Measurements from ENCODE around the gene MAP6. TPM values are rescaled to one million over a fixed set of nuclear protein-coding genes. Genes with fewer than 3 reads are reported as not detected.
"Not testable (repeated sequence)": the region's sequence is repeated elsewhere in the genome, so short reads cannot be mapped to it uniquely, and the experiment has no call there.

MAP6 gene
- total RNA-seq, 4 donors from 2014 or later: 0.35 to 5.0 (median 0.75) TPM

- Histone ChIP-seq H3K27ac (no peak overlapping the region), H3K36me3 (no peaks in the 10 kb centered on the region), H3K4me3 (no peak overlapping the region), H3K9me3 (no peaks in the 10 kb centered on the region), H3K27me3 (no peaks in the 10 kb centered on the region), H3K4me1 (no peaks in the 10 kb centered on the region)
- no peak for DNase-seq
- TF ChIP-seq POLR2A (IDR thresholded peaks at IDR 0.05) (no peak), CTCF (IDR thresholded peaks at IDR 0.05) (no peak)
Measured at GRCh38 chr11:75691804-75692203, 23.0 kb upstream of the MAP6 start.

GRCh38 chr11:75689863-75690609 lies 21.2 kb upstream of the MAP6 start:
- no peaks in the 10 kb centered on the region for H3K4me1 ChIP-seq
- TF ChIP-seq CTCF (IDR thresholded peaks at IDR 0.05) (no peak), POLR2A (IDR thresholded peaks at IDR 0.05) (no peak)
- H3K36me3 ChIP-seq: no peaks in the 10 kb centered on the region
- H3K9me3 ChIP-seq: no peaks in the 10 kb centered on the region
- H3K27ac ChIP-seq: no peak overlapping the region
- DNase-seq: no peak
- no peaks in the 10 kb centered on the region for H3K27me3 ChIP-seq
- H3K4me3 ChIP-seq: no peak overlapping the region

- DNase-seq, H3K36me3 ChIP-seq, H3K27me3 ChIP-seq, H3K4me1 ChIP-seq, H3K27ac ChIP-seq, H3K9me3 ChIP-seq, H3K4me3 ChIP-seq: not testable (repeated sequence)
Measured at GRCh38 chr11:75683856-75684255, 15.0 kb upstream of the MAP6 start.

GRCh38 chr11:75679566-75679965 lies 10.7 kb upstream of the MAP6 start:
- no peak overlapping the region for H3K27ac ChIP-seq
- H3K9me3 ChIP-seq: no peaks in the 10 kb centered on the region
- TF ChIP-seq POLR2A (IDR thresholded peaks at IDR 0.05) (no peak), CTCF (IDR thresholded peaks at IDR 0.05) (no peak)

GRCh38 chr11:75678620-75679259 lies 9.9 kb upstream of the MAP6 start:
- DNase-seq: no peak
- H3K9me3 ChIP-seq: no peaks in the 10 kb centered on the region
- TF ChIP-seq POLR2A (IDR thresholded peaks at IDR 0.05): no peak
- TF ChIP-seq CTCF (IDR thresholded peaks at IDR 0.05): no peak
- H3K36me3 ChIP-seq: no peaks in the 10 kb centered on the region
- no peak overlapping the region for H3K4me3 ChIP-seq
- H3K27ac ChIP-seq: no peak overlapping the region
- no peaks in the 10 kb centered on the region for H3K27me3 ChIP-seq
- H3K4me1 ChIP-seq: no peaks in the 10 kb centered on the region

More at GRCh38 chr11:75679566-75679965, 10.7 kb upstream of the MAP6 start:
- Histone ChIP-seq H3K4me3 (no peak overlapping the region), H3K36me3 (no peaks in the 10 kb centered on the region), H3K27me3 (no peaks in the 10 kb centered on the region), H3K4me1 (no peaks in the 10 kb centered on the region)
- DNase-seq: no peak

- no peak for TF ChIP-seq POLR2A (IDR thresholded peaks at IDR 0.05)
- TF ChIP-seq CTCF (IDR thresholded peaks at IDR 0.05): no peak
- Histone ChIP-seq H3K36me3 (no peaks in the 10 kb centered on the region), H3K4me1 (no peaks in the 10 kb centered on the region), H3K4me3 (no peak overlapping the region), H3K9me3 (no peaks in the 10 kb centered on the region), H3K27ac (no peak overlapping the region), H3K27me3 (no peaks in the 10 kb centered on the region)
- no peak for DNase-seq
Measured at GRCh38 chr11:75677909-75678308, 9.1 kb upstream of the MAP6 start.

Data from Peyer's patch (tissue), 4 donors.